Measurements from ENCODE around the gene CGRRF1.
A peak's percentile ranks its signal among the peaks of the same experiment; 100 is the strongest.

Gene CGRRF1

GRCh38 chr14:54548491-54548890, 38.8 kb downstream of the CGRRF1 start:
- DNase-seq (ENCODE audit: low spot score) = no peak

GRCh38 chr14:54549862-54550261, 40.2 kb downstream of the CGRRF1 start:
- DNase-seq (ENCODE audit: low spot score) = no peak

GRCh38 chr14:54550514-54550913, 40.8 kb downstream of the CGRRF1 start:
- DNase-seq (ENCODE audit: low spot score) = no peak

GRCh38 chr14:54554401-54554800, 44.7 kb downstream of the CGRRF1 start:
- no peak for DNase-seq (ENCODE audit: low spot score)

GRCh38 chr14:54555651-54556050, 45.9 kb downstream of the CGRRF1 start:
- no peak for DNase-seq (ENCODE audit: low spot score)

- no peak for DNase-seq (ENCODE audit: low spot score)
These were observed 46.8 kb downstream of the CGRRF1 start for GRCh38 chr14:54556535-54556934.

GRCh38 chr14:54562334-54562733, 52.6 kb downstream of the CGRRF1 start:
- no peak for DNase-seq (ENCODE audit: low spot score)

- peak; percentile 31 for DNase-seq (ENCODE audit: low spot score)
These were observed 54.6 kb downstream of the CGRRF1 start for GRCh38 chr14:54564071-54564867.

- DNase-seq (ENCODE audit: low spot score) = peak; percentile 56
These were observed 55.4 kb downstream of the CGRRF1 start for GRCh38 chr14:54564868-54565784.

GRCh38 chr14:54565785-54566409, 56.2 kb downstream of the CGRRF1 start:
- DNase-seq (ENCODE audit: low spot score) = peak; percentile 79

GRCh38 chr14:54566410-54567223, 56.9 kb downstream of the CGRRF1 start, which contains the start of gene SAMD4A:
SAMD4A (plus strand) TSS chr14:54567128; CDS start chr14:54567917, 789 bp downstream.
- DNase-seq (ENCODE audit: low spot score) = peak; percentile 54

- DNase-seq (ENCODE audit: low spot score) = no peak
These were observed 57.5 kb downstream of the CGRRF1 start for GRCh38 chr14:54567224-54567638.

GRCh38 chr14:54567639-54568561, 58.2 kb downstream of the CGRRF1 start:
- DNase-seq (ENCODE audit: low spot score) = peak; percentile 22

- no peak for DNase-seq (ENCODE audit: low spot score)
These were observed 59.3 kb downstream of the CGRRF1 start for GRCh38 chr14:54568821-54569595.

- no peak for DNase-seq (ENCODE audit: low spot score)
These were observed 60.3 kb downstream of the CGRRF1 start for GRCh38 chr14:54570047-54570446.

GRCh38 chr14:54570631-54571415, 61.1 kb downstream of the CGRRF1 start:
- no peak for DNase-seq (ENCODE audit: low spot score)

- DNase-seq (ENCODE audit: low spot score) = no peak
These were observed 62.6 kb downstream of the CGRRF1 start for GRCh38 chr14:54572316-54572715.

GRCh38 chr14:54574528-54574927, 64.8 kb downstream of the CGRRF1 start:
- no peak for DNase-seq (ENCODE audit: low spot score)

GRCh38 chr14:54577494-54577893, 67.8 kb downstream of the CGRRF1 start:
- DNase-seq (ENCODE audit: low spot score) = no peak
